Measurements from ENCODE around the gene TBC1D22A.
"Not testable (repeated sequence)": the region's sequence is repeated elsewhere in the genome, so short reads cannot be mapped to it uniquely, and the experiment has no call there.

Gene TBC1D22A

DNA sequence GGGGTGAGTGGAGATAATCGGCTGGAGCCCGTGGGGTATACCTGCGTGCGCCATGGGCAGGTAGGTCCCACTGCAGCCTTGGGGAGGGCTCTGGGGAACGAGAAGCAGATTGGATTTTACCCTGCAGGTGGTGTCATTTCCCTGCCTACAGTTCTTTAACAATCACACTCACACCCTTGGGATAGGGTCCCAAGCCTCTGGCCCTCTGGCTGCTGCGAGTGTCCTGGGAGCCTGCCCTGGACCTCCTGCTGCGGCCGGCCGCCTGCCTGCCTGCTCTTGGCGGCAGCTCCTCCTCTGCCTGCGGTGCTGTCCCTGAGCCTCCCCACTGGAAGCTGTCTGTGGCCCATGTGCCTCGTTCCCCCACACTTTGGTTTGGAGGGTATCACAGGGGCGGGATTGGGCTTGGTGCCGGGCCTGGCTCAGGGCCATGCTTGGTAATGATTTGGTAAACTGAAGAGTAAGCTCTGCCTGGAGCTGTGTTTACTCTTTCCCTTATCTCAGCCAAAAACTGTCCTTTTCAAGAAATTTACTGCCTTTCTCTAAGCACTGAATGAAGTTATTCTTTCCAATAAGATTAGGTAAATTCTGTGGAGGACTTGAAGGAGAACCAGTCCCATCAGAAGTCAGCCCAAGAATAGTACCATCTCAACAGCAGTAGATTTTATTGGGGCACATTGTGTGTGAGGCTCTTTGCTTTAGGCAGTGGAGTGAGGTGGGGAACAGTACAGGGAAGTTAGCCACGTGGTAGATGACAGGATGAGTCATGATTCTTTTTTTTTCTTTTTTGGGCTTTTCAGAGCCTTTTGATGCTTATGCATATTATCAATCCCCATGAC lies 53.7 kb downstream of the TBC1D22A start:
- DNase-seq, result no peak

DNA sequence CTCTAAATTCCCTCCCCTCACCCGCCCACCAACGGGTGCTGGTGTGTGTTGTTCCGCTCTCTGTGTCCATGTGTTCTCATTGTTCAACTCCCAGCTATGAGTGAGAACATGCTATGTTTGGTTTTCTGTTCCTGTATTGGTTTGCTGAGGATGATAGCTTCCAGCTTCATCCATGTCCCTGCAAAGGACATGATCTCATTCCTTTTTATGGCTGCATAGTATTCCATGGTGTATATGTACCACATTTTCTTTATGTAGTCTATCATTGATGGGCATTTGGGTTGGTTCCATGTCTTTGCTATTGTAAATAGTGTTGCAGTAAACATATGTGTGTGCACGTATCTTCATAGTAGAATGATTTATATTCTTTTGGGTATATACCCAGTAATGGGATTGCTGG lies 54.9 kb downstream of the TBC1D22A start:
- DNase-seq, result not testable (repeated sequence)

DNA sequence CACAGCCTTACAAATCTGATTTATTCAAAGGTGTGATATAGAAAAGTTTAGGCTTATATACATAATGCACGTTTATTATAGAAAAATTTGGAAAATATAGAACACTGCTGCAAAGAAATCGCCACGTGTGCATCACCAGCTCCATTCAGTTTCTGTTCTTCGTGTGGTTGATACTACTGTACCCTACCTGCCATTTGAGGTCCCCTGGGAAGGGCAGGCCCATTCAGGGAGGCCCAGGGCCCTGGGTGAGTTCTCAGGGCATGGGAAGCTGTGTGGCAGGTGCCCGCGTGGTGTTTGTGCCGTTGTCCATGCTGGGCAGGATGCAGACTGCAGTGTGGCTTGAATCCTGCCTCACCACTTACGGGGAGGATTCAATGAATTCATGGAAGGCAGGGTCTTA lies 60.8 kb downstream of the TBC1D22A start:
- DNase-seq, result no peak

GRCh38 chr22:46823654-46824053 lies 61.2 kb downstream of the TBC1D22A start:
- DNase-seq, result no peak

DNA sequence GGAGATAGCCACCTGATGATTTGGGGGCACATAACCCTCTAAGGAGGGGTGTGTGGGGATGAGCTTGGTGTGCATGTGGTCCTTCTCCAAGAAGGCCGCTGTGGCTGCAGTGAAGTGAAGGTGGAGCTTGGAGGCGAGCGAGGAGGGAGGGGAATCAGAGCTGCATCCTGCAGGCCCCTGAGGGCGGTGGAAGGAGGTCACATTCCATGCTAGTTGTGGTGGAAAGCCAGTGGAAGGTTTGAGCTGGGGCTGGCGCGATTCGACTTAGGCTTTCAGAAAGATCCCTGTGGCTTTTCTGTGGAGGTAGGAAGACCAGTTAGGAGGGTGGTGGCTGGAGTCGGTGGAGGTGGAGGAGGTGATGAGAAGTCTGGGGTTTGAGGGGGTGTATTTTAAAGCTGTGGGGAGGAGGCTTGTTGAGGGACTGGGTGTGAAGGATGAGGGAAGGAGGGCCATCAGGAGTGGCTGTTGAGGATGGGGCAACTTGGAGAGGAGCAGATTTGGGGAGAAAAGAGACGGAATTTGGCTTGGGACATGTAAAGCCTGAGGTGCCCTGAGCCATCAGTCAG lies 62.0 kb downstream of the TBC1D22A start:
- no peak for DNase-seq

- no peak for DNase-seq
Measured at GRCh38 chr22:46824980-46825544, 62.6 kb downstream of the TBC1D22A start.

GRCh38 chr22:46826438-46827135 lies 64.1 kb downstream of the TBC1D22A start:
- DNase-seq, result no peak

DNA sequence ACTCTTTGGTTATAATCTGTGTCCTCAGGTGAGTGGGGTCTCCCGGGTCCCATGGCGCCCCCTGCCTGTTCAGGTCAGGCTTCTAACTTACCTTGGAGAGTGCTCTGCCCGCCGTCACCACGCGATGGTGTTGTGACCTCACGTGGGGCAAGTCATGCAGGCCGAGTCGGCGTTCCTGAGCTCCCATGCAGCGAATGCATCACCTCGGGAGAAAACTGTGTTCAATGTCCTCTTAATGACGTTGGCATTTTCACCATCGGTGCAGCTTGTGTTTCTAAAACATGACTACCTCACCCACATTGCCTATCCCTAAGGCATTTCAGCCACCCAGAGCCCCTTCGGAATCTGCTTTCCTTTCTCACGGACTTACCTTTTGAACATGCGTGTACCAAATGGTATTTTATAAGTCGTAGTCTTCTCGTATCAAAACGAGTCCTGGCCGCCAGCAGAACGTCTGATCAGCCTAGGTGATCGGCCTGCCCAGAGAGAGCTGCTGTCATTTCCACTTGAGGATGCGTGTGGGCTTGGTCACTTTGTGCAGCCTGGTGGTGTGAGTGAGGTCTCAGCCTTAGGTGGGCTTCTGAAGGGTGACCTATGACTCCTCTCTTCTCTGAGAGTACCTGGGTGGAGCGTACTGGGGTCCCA lies 64.8 kb downstream of the TBC1D22A start:
- no peak for DNase-seq

DNA sequence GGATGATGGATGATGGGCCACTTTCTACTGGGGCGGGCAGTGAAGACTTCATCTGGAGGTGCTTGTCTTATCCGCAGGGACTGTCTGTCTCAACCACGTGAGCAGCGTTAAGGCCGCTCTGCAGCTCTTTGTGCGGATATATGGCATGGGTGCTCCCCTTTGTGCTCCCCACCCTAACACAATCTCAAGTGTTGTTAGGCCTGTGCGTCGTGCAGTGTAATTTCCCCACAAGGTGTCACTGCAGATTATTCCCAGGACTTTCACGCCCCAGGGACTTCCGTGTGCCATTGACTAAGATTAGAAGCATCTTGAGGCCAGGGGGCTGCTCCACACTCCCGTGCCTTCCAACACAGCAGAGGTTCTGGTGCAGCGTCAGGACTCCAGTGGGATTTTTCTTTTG lies 65.3 kb downstream of the TBC1D22A start:
- no peak for DNase-seq

- DNase-seq, result no peak
Measured at GRCh38 chr22:46828323-46828900, 66.0 kb downstream of the TBC1D22A start.

GRCh38 chr22:46829117-46829891 lies 66.9 kb downstream of the TBC1D22A start:
- no peak for DNase-seq

DNA sequence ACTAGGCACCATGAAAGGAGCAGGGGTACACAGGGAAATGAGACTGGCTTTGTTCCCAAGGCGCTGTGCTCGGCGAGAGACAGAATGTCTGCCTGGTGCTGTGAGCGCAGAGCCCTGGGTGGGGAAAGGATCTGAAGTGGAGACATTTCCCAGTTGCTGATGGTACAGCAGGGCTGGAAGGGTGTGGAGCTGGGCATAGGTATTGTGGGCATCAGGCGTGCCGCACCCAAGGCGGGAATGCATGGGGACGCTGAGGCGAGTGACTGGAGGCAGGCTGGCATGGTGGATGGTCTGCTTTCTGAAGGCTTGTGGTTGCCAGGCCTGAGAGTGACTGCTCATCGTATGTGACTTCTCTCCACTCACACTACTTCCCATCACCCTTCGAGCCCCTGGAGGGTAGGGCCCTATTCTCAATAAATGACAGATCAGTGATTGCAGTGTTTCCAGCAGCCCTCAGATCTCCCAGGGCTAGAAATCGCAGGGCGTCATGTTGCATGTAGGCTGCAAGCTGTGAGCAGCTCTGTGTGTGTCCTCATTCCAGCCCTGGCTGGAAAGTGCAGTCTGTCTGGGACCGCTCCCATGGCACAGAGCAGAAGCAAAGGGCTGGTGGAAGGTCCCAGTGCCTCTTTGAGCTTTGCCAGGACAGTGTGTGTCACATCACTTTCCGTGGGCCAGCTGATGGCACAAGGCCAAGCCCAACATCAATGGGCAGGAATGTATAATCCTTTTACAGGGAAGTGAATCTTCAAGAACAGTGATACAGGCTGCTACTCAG lies 67.7 kb downstream of the TBC1D22A start:
- DNase-seq, result no peak

GRCh38 chr22:46830841-46831240 lies 68.4 kb downstream of the TBC1D22A start:
- no peak for DNase-seq

DNA sequence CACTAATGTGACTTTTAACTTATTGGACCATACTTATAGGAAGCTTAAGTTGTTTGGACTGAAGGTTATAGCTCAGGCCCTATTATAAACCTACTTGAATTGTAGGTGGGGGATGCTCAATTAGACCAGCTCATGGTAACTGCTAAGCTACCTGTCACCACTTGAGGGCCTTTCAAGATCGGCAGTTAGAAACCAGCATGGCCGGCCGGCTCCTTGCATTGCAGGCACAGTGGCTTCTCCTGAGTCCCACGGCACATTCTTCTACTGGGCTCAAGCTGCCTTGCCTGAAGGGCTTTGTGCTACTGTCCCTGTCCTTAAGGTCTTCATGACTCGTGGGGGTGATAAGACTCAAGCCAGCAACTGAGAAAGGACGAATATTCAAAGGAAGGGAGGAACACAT lies 70.8 kb downstream of the TBC1D22A start:
- DNase-seq, result no peak

DNA sequence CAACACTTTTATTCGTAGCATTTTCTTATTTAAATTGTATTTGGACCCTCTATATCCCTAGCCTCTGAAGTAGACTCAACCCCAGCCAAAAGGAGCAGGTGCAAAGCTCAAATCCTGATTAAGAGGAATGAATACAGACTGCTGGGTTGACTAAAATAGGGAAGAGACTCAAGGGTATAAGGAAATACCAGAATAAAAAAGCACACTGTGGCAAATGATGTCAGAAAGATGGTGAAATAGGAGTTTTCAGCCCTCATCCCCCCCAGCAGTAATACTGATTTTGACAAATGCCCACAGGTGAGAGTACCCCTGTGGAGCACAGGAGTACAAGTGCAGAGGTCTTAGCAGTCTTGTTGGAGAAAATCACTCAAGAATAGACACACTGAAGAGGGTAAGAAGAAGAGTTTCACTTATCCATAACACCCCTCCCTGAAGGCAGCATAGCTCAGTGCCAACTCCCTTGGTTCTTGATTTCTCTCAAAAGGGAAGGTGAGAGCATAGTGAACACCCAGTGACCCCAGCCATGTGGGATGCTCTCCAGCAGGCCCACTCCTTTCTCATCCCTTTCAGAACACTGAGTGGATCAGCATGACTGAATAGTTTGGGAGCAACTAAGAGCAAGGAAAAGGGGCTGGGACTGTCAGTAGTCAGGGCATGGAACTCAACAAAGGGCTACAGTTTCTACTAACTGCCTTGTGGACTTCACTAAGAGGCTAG lies 71.7 kb downstream of the TBC1D22A start:
- DNase-seq, result no peak

- DNase-seq, result no peak
Measured at GRCh38 chr22:46835288-46835687, 72.8 kb downstream of the TBC1D22A start.

- no peak for DNase-seq
Measured at GRCh38 chr22:46835693-46836092, 73.2 kb downstream of the TBC1D22A start.

- DNase-seq, result no peak
Measured at GRCh38 chr22:46841522-46841921, 79.1 kb downstream of the TBC1D22A start.

- no peak for DNase-seq
Measured at GRCh38 chr22:46842606-46843005, 80.2 kb downstream of the TBC1D22A start.

- no peak for DNase-seq
Measured at GRCh38 chr22:46843821-46844255, 81.4 kb downstream of the TBC1D22A start.
